Neural cell (in vitro differentiated cells): ENCODE results near the gene MYO1H. TPM values are rescaled to one million over a fixed set of nuclear protein-coding genes. Genes with fewer than 3 reads are reported as not detected.

Experiments used
- H2AFZ ChIP-seq: fragments of 200-600, 300-800 bp; sonication (generic), shearing (Covaris generic); 2 replicates; pipeline ENCODE4 v1.6.0; 2014; ENCODE audit warnings: low read depth, mild to moderate bottlenecking, antibody characterized with exemption, low read length, moderate library complexity
- H3F3A ChIP-seq: fragments of 200-600 bp; shearing (Covaris generic); 2 replicates; pipeline ENCODE4 v1.6.1; 2016; ENCODE audit warnings: mild to moderate bottlenecking, moderate library complexity, mixed read lengths, antibody characterized with exemption, low read length; ENCODE audit not compliant: insufficient read depth, poor library complexity, severe bottlenecking
- H3K27ac ChIP-seq: fragments of 200-600, 300-800 bp; sonication (generic), shearing (Covaris generic); 2 replicates; pipeline ENCODE4 v1.5.1; 2014; ENCODE audit warnings: mild to moderate bottlenecking, low read length, moderate library complexity
- H3K27me3 ChIP-seq: fragments of 300-800, 200-600 bp; sonication (generic), shearing (Covaris generic); 2 replicates; pipeline ENCODE4 v1.6.0; 2014; ENCODE audit warnings: mild to moderate bottlenecking, low read depth, low read length, moderate library complexity; ENCODE audit not compliant: insufficient read depth
- H3K36me3 ChIP-seq: fragments of 300-800, 200-600 bp; sonication (generic), shearing (Covaris generic); 2 replicates; pipeline ENCODE4 v1.5.1; 2014; ENCODE audit warnings: mild to moderate bottlenecking, antibody characterized with exemption, low read length, moderate library complexity; ENCODE audit not compliant: insufficient read depth
- H3K4me2 ChIP-seq: fragments of 300-800, 200-600 bp; sonication (generic), shearing (Covaris generic); 2 replicates; pipeline ENCODE4 v1.6.0; 2014; ENCODE audit warnings: mild to moderate bottlenecking, low read length
- H3K4me3 ChIP-seq: fragments of 300-800, 200-600 bp; sonication (generic), shearing (Covaris generic); 2 replicates; pipeline ENCODE4 v1.5.1; 2014; ENCODE audit warnings: mild to moderate bottlenecking, low read length, moderate library complexity
- H3K79me2 ChIP-seq: fragments of 200-600 bp; shearing (Covaris generic); replicated peaks from 2 replicates; pipeline ENCODE4 v1.6.0; 2014; ENCODE audit warnings: mild to moderate bottlenecking, low read length, moderate library complexity; ENCODE audit not compliant: insufficient read depth
- H3K9ac ChIP-seq: fragments of 300-800, 200-600 bp; sonication (generic), shearing (Covaris generic); 2 replicates; pipeline ENCODE4 v1.6.1; 2016; ENCODE audit warnings: mild to moderate bottlenecking, low read length, mixed read lengths
- H3K9me2 ChIP-seq: fragments of 200-600 bp; shearing (Covaris generic); 2 replicates; pipeline ENCODE4 v1.6.1; 2016; ENCODE audit warnings: mild to moderate bottlenecking, low read length, mixed read lengths; ENCODE audit not compliant: insufficient read depth
- H3K9me3 ChIP-seq: fragments of 200-600, 300-800 bp; sonication (generic), shearing (Covaris generic); 2 replicates; pipeline ENCODE4 v1.6.1; 2016; ENCODE audit warnings: mild to moderate bottlenecking, mixed run types, low read length, moderate library complexity, mixed read lengths
- H4K20me1 ChIP-seq: fragments of 200-600 bp; shearing (Covaris generic); 2 replicates; pipeline ENCODE4 v1.6.1; 2016; ENCODE audit warnings: mild to moderate bottlenecking, mixed run types; ENCODE audit not compliant: insufficient read depth
- EP300 ChIP-seq: fragments of 450-650 bp; conservative IDR thresholded peaks from 2 replicates; pipeline ENCODE4 v1.6.1; 2014; ENCODE audit warnings: antibody characterized with exemption, mild to moderate bottlenecking, moderate library complexity; ENCODE audit not compliant: poor library complexity, severe bottlenecking
- EZH2 ChIP-seq: fragments of 200-600, 300-800 bp; shearing (Covaris generic), sonication (generic); IDR thresholded peaks from 2 replicates; pipeline ENCODE4 v1.6.1; 2014; ENCODE audit warnings: antibody characterized with exemption, low read length, borderline replicate concordance, mild to moderate bottlenecking; ENCODE audit not compliant: insufficient read depth, poor library complexity, severe bottlenecking
- MXI1 ChIP-seq: fragments of 450-650 bp; conservative IDR thresholded peaks from 2 replicates; pipeline ENCODE4 v1.6.1; 2014; ENCODE audit warnings: antibody characterized with exemption, mild to moderate bottlenecking; ENCODE audit not compliant: poor library complexity, severe bottlenecking
- POLR2AphosphoS5 ChIP-seq: IDR thresholded peaks from 2 replicates; pipeline ENCODE4 v1.6.1; 2012
- RAD21 ChIP-seq: fragments of 450-650 bp; conservative IDR thresholded peaks from 2 replicates; pipeline ENCODE4 v1.6.1; 2014; ENCODE audit warnings: antibody characterized with exemption, mild to moderate bottlenecking, moderate library complexity
- SMC3 ChIP-seq: fragments of 450-650 bp; conservative IDR thresholded peaks from 2 replicates; pipeline ENCODE4 v1.6.1; 2014; ENCODE audit warnings: antibody characterized with exemption, mild to moderate bottlenecking, moderate library complexity; ENCODE audit not compliant: poor library complexity
- TAF1 ChIP-seq: IDR thresholded peaks from 2 replicates; pipeline ENCODE4 v1.6.1; 2012; ENCODE audit warnings: low read depth
- polyA plus RNA-seq: library from polyadenylated mRNA; depleted of rRNA; stranded (reverse); fragments of >200 nt; gene quantifications from 2 replicates; pipeline ENCODE4 v1.2.3, GENCODE V29; 2014
- TF ChIP-seq, protein P1 (sequence below): fragments of 450-650 bp; IDR thresholded peaks from 2 replicates; pipeline ENCODE4 v1.5.1; 2014; ENCODE audit warnings: antibody characterized with exemption, mild to moderate bottlenecking, moderate library complexity; ENCODE audit not compliant: poor library complexity, severe bottlenecking
- TF ChIP-seq, protein P2 (sequence below): IDR thresholded peaks from 2 replicates; pipeline ENCODE4 v1.6.1; 2012; ENCODE audit warnings: borderline replicate concordance

MYO1H gene
- polyA plus RNA-seq, 1 donor from 2014 or later, result 10.6 TPM

DNA sequence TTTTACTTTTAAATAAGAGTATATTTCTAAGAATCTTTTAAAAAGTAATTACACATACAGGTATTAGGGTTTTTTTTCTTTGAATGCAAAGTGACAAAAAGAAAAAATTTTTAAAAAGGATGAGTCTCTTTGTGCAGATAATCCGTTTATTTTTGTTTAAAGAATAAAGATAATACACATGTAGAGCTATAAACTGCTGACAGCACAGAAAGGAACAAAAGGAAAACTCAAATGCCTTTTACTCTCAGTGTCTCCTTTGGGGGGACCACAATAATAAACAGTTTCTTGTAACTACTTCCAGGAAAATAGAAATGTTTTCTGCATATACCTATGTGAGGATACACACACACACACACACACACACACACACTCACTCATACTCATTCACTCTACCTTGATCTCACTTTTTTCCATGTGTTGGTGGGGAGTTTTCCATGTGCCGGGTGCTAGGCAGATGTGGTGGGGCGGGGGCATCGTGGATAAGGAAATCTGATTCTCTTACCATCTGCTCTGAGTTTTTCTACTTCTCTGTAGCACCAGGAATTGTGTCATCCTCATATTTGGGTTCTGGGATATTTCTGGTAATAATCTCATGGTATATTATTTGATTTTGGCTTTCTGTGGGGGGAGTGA lies 71.3 kb downstream of the MYO1H start:
- Histone ChIP-seq H3F3A (no peaks in the 10 kb centered on the region), H3K9ac (no peak overlapping the region), H4K20me1 (no peaks in the 10 kb centered on the region), H3K9me2 (no peaks in the 10 kb centered on the region), H3K36me3 (no peaks in the 10 kb centered on the region), H2AFZ (no peak overlapping the region), H3K27me3 (no peaks in the 10 kb centered on the region), H3K27ac (no peak overlapping the region), H3K79me2 (no peaks in the 10 kb centered on the region), H3K4me2 (no peak overlapping the region), H3K4me3 (no peak overlapping the region), H3K9me3 (no peaks in the 10 kb centered on the region)
- TF ChIP-seq SMC3, result no peak
- TF ChIP-seq TAF1, result no peak
- no peak for TF ChIP-seq MXI1
- no peak for TF ChIP-seq RAD21
- TF ChIP-seq POLR2AphosphoS5, result no peak
- TF ChIP-seq, protein P1, sequence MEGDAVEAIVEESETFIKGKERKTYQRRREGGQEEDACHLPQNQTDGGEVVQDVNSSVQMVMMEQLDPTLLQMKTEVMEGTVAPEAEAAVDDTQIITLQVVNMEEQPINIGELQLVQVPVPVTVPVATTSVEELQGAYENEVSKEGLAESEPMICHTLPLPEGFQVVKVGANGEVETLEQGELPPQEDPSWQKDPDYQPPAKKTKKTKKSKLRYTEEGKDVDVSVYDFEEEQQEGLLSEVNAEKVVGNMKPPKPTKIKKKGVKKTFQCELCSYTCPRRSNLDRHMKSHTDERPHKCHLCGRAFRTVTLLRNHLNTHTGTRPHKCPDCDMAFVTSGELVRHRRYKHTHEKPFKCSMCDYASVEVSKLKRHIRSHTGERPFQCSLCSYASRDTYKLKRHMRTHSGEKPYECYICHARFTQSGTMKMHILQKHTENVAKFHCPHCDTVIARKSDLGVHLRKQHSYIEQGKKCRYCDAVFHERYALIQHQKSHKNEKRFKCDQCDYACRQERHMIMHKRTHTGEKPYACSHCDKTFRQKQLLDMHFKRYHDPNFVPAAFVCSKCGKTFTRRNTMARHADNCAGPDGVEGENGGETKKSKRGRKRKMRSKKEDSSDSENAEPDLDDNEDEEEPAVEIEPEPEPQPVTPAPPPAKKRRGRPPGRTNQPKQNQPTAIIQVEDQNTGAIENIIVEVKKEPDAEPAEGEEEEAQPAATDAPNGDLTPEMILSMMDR, result no peak
- no peak for TF ChIP-seq EZH2
- TF ChIP-seq, protein P2, sequence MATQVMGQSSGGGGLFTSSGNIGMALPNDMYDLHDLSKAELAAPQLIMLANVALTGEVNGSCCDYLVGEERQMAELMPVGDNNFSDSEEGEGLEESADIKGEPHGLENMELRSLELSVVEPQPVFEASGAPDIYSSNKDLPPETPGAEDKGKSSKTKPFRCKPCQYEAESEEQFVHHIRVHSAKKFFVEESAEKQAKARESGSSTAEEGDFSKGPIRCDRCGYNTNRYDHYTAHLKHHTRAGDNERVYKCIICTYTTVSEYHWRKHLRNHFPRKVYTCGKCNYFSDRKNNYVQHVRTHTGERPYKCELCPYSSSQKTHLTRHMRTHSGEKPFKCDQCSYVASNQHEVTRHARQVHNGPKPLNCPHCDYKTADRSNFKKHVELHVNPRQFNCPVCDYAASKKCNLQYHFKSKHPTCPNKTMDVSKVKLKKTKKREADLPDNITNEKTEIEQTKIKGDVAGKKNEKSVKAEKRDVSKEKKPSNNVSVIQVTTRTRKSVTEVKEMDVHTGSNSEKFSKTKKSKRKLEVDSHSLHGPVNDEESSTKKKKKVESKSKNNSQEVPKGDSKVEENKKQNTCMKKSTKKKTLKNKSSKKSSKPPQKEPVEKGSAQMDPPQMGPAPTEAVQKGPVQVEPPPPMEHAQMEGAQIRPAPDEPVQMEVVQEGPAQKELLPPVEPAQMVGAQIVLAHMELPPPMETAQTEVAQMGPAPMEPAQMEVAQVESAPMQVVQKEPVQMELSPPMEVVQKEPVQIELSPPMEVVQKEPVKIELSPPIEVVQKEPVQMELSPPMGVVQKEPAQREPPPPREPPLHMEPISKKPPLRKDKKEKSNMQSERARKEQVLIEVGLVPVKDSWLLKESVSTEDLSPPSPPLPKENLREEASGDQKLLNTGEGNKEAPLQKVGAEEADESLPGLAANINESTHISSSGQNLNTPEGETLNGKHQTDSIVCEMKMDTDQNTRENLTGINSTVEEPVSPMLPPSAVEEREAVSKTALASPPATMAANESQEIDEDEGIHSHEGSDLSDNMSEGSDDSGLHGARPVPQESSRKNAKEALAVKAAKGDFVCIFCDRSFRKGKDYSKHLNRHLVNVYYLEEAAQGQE, result no peak
- no peak for TF ChIP-seq EP300

- no peak overlapping the region for H3K4me3 ChIP-seq
- no peaks in the 10 kb centered on the region for H3K36me3 ChIP-seq
- no peaks in the 10 kb centered on the region for H3K9me3 ChIP-seq
- TF ChIP-seq TAF1 (no peak), POLR2AphosphoS5 (no peak)
- no peak overlapping the region for H3K9ac ChIP-seq
- no peaks in the 10 kb centered on the region for H3K9me2 ChIP-seq
- H3K4me2 ChIP-seq, result no peak overlapping the region
- H4K20me1 ChIP-seq, result no peaks in the 10 kb centered on the region
- H2AFZ ChIP-seq, result no peak overlapping the region
- H3K79me2 ChIP-seq, result no peaks in the 10 kb centered on the region
- no peaks in the 10 kb centered on the region for H3F3A ChIP-seq
- H3K27ac ChIP-seq, result no peak overlapping the region
- H3K27me3 ChIP-seq, result no peaks in the 10 kb centered on the region
Observed at GRCh38 chr12:109421355-109422087, 73.8 kb downstream of the MYO1H start.
